DMS153 treated with DMSO at 0.1 percent for 48 hours (cell line): ENCODE data around the gene KRTAP5-7.
"Not testable (repeated sequence)": the region's sequence is repeated elsewhere in the genome, so short reads cannot be mapped to it uniquely, and the experiment has no call there.

Experiments used
- DNase-seq: peaks from one replicate; lab custom pipeline; 2025; ENCODE audit not compliant: unreplicated experiment; lab: John Stamatoyannopoulos, UW

The KRTAP5-7 gene

DNA sequence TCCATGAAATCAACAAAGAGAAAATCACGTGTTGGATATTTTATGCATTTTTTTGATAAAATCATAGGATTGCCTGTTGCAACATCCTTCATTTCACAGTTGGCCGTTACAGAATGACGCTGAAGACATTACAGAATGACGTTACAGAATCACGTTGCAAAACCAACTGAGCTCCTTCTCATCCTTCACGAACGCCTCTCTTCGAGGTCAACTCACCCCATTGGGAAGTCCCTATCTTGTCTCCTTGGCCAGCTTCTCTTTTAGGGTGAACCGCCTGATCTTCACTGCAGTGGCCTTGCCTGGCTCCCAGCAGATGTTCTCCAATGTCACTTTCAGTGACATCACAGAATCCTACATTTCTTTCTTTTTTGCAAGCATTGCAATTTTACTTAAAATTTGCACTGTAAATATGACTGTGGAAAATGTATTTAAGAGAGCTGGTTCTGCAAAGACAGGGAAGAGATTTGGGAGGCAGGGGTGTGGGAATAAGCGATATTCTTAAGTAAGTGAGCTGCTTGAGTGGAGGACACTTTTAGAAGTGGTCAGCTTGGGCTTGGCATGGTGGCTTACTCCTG, 5.1 kb downstream of the KRTAP5-7 start:
- DNase-seq, result no peak

DNA sequence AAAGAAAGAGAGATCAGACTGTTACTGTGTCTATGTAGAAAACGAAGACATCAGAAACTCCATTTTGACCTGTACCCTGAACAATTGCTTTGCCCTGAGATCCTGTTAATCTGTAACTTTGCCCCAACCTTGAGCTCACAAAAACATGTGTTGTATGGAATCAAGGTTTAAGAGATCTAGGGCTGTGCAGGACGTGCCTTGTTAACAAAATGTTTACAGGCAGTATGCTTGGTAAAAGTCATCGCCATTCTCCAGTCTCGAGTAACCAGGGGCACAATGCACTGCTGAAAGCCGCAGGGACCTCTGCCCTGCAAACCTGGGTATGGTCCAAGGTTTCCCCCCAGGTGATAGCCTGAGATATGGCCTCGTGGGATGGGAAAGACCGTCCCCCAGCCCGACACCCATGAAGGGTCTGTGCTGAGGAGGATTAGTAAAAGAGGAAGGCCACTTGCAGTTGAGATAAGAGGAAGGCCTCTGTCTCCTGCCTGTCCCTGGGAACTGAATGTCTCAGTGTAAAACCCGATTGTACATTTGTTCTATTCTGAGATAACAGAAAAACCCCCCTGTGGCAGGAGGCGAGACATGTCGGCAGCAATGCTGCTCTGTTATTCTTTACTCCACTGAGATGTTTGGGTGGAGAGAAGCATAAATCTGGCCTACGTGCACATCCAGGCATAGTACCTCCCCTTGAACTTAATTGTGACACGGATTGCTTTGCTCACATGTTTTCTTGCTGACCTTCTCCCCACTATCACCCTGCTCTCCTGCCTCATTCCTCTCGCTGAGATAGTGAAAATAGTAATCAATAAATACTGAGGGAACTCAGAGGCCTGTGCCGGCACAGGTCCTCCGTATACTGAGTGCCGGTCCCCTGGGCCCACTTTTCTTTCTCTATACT, 7.9 kb downstream of the KRTAP5-7 start:
- DNase-seq, result not testable (repeated sequence)

DNA sequence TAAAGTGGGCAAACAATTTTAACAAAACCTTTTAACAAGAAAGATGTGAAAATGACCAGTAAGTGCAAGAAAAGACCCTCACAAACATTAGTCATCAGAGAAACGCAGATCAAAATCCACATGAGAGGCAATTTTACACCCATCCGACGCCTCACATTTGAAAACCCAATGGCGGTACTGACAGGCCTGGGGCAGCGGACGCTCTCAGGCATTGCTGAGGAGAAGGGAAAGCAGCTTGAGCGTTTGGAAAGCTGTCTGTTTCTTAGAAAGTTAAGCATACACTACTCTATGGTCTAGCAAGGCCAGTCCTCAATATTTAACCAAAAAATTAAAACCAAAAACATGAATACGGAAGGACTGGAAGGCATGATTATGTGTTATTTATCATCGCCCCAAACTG, 8.8 kb downstream of the KRTAP5-7 start:
- no peak for DNase-seq

DNA sequence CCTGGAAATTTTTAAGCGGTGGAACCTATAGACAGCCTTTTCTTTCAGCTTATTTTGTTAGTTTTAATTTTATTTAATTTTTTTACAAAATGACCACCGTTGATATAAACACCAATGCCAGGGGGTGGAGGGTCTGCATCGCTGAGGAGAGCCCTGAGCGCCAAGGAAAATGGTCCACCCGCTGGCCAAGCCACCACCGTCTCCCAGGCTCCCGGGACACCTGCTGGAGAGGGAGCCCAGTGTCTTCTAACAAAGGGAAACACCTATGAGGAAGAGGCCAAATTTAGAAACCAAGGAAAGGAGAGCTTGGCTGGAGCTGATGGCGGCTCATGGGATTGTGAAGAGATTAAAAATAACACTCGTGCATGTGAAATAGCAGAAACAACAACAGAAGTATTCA, 10.5 kb downstream of the KRTAP5-7 start:
- no peak for DNase-seq

DNA sequence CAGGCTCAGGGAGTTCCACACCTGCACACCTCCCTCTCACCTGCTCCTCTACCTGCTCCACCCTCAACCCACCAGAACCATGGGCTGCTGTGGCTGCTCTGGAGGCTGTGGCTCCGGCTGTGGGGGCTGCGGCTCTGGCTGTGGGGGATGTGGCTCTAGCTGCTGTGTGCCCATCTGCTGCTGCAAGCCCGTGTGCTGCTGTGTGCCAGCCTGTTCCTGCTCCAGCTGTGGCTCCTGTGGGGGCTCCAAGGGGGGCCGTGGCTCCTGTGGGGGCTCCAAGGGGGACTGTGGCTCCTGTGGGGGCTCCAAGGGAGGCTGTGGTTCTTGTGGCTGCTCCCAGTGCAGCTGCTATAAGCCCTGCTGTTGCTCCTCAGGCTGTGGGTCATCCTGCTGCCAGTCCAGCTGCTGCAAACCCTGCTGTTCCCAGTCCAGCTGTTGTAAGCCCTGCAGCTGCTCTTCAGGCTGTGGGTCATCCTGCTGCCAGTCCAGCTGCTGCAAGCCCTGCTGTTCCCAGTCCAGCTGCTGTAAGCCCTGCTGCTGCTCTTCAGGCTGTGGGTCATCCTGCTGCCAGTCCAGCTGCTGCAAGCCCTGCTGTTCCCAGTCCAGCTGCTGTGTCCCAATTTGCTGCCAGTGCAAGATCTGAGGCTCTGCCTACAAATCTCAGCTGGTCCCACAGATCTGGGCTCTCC, 11.1 kb downstream of the KRTAP5-7 start, which contains the start of gene KRTAP5-8:
KRTAP5-8 (plus strand) TSS at position 49 of the 689 bp plus-strand sequence; CDS start at position 80, 31 bp downstream.
- not testable (repeated sequence) for DNase-seq

DNA sequence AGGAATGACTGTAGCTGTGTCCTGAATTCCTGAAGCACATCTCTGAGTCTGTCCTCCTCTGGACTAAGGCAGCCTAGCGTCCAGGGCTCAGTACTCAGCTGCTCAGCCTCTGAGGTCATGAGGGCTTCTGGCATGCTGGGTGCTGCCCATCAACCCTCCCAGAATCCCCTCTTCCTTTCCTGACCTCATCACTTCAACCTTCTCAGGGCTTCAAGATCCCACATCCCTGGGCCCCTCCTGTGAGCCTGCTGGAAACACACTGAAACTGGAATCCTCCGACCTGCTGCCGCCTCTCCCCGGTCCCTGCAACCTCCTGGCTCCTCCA, 11.6 kb downstream of the KRTAP5-7 start:
- no peak for DNase-seq

DNA sequence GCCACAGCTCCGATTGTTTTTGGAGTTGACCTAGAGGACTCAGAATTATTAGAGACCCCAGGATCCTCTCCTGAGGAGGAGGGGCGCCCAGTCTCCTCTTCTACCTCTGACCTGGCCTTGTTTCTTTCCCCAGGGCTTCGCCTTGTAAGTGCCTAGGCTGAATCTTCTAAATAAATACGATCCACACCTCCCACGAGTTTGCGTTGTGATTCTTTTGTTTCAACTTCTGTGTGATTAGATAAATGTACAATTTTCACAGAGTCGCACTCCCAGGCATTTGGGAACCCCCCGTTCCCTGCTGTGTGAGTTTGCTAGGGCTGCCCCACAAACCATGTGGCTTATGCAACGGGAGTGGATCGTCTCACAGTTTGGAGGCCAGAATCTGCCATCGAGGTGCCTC, 11.9 kb downstream of the KRTAP5-7 start:
- no peak for DNase-seq

DNA sequence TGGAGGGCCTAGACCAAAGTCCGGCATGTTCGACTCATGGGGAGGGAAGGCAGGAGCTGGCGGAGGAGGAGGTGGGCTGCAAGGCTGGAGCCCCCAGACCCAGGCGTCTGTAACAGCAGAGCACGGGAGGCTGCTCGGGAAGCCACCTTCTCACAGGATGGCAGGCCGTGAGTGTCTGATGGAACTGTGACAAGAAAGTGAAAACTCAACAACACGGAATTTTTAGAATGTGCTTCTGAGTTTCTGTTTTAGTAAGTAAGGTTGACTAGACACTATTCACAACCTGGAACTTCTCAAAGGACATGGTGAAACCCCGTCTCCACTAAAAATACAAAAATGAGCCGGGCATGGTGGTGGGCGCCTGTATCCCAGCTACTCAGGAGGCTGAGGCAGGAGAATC, 12.9 kb downstream of the KRTAP5-7 start:
- DNase-seq, result not testable (repeated sequence)

DNA sequence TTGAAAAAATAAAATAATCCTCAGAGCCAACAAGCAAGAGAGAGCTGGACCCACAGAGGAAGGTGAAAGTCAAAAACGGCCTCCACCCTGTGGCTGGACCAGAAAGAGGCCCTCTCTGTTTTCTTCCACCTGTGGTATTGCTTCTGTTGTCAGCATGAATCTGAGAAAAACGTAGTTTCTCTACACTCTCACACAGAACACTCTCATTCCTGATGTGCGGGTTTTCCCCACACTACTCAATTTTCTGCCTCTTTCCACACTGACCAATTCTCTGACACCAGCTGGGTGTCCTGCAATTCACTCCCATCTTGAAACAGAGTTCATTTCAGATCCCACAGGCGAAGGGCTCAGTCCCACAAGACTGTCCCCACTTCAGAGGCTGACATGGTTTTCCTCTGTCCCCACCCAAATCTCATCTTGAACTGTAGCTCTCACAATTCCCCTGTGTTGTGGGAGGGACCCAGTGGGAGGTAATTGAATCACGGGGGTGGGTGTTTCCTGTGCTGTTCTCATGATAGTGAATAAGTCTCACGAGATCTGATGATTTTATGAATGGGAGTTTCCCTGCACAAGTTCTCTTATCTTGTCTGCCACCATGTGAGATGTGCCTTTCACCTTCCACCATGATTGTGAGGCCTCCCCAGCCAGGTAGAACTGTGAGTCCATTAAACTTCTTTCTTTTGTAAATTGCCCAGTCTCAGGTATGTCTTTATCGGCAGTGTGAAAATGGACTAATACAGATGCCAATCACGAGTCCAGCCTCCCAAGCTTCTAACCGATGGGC, 13.6 kb downstream of the KRTAP5-7 start:
- not testable (repeated sequence) for DNase-seq

DNA sequence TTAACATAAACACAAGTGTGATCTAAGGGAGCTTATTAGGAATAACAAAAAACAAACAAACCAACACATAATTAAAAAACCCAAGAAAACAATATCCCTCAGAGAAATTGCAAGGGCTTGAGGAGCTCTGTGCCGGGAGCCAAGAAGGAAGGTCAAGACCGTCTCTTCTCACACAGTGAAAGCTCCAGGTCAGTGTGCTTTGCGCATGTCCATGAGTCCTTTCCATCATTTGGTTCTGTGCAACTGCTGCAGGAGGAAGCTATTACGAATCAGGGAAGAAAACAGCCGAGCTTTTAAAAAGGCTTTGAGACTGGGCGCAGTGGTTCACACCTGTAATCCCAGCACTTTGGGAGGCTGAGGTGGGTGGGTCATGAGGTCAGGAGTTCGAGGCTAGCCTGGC, 15.3 kb downstream of the KRTAP5-7 start:
- no peak for DNase-seq

DNA sequence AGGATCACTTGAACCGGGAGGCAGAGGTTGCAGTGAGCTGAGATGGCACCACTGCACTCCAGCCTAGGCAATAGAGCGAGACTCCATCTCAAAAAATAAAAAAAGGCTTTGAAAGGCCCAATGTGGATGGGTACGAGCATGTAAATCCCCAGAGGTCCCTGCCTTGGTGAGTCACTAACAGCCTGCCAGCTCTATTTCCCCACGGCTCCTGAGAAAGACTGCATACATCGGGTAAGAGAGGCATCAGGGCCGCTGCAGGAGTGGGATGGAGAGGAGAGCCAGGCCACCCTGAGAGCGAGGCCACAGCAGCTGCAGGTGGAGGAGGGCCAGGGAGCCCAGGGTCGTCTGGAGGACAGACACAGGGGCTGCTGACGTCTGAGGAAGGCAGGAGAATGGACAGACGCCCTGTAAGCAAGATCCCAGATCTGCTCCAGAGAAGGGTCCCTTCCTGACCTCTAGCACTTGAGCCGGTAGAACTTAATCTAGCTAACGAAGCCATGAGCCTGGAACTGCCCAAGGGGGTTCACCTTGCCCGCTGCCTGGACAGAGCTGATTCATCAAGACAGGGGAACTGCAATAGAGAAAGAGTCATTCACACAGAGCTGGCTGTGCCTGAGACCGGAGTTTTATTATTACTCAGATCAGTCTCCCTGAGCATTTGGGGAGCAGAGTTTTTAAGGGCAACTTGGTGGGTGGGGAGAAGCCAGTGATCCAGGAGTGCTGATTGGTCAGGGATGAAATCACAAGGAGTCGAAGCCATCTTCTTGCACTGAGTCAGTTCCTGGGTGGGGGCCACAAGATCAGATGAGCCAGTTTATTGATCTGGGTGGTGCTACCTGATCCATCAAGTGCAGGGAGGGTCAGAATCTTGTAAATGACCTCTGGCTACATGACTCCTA, 16.1 kb downstream of the KRTAP5-7 start:
- DNase-seq, result no peak

DNA sequence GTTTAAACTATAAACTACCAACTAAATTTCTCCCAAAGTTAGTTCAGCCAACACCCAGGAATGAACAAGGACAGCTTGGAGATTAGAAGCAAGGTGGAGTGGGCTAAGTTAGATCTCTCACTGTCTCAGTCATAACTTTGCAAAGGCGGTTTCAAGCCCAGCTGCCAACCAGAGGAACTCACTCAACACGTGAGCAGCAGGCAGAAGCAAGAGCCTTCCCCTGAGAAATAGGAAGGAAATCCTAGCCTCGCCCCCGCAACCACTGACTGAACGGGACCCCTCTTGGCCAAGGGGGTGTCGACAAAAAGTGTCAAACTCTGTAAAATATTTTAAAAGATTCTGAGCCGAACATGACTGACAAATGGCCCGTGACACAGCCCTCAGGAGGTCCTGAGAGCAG, 16.8 kb downstream of the KRTAP5-7 start:
- no peak for DNase-seq

DNA sequence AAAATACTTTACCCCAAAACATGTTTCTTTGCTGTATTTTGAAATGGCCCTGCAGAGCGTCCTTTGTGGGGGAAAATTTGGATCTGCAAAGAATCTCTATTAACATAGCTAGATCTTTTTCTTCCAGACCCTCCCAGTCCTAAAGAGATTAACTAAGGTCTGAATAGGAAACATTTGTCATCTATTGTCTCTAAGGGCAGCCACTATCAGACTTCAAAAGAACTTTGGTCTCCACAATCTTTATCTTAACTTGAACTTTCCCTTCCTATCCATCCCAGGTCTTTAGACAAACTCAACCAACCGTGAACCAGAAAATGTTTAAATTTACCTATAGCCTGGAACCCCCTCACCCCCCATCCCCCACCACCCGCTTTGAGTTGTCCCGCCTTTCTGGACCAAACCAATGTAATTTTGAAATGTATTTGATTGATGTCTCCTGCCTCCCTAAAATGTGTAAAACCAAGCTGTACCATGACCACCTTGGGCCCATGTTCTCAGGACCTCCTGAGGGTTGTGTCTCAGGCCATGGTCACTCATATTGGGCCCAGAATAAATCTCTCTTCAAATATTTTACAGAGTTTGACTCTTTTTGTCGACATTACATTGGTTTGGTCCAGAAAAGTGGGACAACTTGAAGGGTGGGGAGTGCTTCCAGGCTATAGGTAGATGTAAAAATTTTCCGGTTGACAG, 17.6 kb downstream of the KRTAP5-7 start:
- DNase-seq, result no peak

DNA sequence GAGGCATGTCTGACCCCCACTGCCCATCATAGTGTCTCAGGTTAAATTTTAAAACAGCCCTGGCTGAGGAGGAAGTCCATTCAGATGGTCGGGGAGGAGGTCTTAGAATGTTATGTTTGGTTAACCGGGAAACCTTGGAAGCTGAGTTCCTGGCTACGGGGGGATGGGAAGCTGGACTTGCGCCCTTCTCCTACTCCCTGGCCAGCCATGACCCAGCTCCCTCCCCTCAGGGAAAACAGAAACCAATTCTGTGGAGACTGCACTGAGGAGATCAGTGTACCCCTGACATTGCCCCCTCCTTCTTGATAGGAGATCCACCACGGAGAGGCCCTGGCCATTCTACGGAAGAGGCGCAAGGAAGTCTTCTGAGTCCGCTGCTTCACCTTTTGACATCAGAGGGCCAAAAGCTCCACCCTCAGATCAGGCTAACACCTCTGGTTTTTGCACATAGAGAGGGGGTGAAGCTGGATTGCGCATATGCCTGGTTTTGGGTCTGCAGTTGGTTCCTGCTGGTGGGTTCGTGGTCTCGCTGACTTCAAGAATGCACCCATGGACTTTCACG, 18.4 kb downstream of the KRTAP5-7 start:
- no peak for DNase-seq

DNA sequence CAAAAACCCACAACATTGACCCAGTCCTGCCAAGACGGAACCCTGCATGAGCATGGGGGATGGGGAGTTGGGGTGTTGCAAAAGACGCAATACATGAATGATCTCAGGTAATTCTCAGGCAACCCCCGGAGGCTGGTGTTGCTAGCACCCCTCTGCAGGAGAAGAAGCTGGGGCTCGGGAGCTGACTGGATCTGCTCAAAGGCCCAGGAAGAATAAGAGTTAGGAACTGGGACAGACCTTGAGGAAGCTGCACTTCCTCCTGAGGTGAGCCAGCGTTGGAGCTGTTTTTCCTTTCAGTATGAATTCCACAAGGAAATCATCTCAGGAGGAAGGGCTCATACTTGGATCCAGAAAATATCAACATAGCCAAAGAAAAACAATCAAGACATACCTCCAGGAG, 21.1 kb downstream of the KRTAP5-7 start, which contains the start of gene KRTAP5-9:
KRTAP5-9 (plus strand) TSS at position 301 of the 400 bp plus-strand sequence. CDS start 238 bp downstream, outside the sequence.
- no peak for DNase-seq

DNA sequence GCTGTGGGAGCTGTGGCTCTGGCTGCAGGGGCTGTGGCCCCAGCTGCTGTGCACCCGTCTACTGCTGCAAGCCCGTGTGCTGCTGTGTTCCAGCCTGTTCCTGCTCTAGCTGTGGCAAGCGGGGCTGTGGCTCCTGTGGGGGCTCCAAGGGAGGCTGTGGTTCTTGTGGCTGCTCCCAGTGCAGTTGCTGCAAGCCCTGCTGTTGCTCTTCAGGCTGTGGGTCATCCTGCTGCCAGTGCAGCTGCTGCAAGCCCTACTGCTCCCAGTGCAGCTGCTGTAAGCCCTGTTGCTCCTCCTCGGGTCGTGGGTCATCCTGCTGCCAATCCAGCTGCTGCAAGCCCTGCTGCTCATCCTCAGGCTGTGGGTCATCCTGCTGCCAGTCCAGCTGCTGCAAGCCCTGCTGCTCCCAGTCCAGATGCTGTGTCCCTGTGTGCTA, 21.7 kb downstream of the KRTAP5-7 start:
- DNase-seq, result no peak

DNA sequence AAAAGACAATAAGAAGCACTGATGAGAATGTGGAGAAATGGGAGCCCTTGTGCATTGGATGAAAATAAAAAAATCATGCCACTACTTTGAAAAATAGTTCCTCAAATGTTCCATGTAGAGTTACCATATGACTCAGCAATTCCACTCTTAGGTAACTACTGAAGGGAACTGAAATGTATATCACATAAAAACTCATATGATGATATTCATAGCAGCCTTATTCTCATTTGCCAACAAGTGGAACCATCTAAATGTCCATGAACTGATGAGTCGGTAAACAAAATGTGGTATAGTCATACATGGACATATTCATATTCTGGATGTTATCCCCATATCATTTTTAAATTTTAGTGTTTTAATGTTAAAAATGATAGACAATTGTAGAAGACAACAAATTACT, 24.6 kb downstream of the KRTAP5-7 start:
- no peak for DNase-seq

DNA sequence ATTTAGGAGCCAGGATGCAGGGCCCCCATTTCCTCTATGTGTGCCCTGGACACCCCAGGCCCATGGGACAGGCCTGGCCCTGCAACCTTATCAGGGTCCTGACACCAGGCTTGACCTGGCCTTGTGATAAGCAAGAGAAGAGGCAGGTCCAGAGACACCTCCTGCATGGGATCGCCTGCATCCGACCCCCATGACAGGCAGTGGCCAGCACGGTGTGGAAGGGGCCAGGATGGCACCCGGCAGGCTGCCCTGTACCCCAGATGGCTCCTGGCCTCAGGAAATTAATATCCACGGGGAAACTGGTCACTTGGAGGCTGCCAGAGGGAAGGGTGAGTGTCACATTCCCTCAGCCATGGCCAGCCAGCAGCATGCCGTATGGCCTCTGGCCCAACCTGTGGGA, 27.9 kb downstream of the KRTAP5-7 start:
- no peak for DNase-seq

DNA sequence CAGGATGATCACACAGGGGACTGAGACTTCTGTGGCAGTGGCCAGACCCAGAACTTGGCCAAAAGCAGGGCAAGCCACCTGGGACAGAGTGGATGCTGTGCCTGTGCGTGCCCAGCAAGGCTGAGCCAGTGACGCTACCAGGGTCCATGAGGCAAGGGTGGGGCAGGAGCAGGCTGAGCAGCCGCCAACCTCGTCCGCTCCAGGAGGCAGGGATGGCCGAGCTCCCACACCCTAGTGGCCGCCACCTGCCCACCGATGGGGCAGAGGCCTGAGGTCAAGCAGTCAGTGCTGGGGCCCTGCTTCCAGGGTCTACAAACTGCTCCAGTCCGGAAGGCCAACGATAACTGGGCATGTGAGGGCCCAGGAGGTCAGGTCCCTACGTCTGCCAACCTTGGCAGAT, 28.4 kb downstream of the KRTAP5-7 start:
- DNase-seq, result no peak
